NCI-H446 (cell line): ENCODE data around the gene ZNF385A.

Source experiments
- DNase-seq, 2 experiments: peaks; one replicate each; lab custom pipeline; 2025; lab: John Stamatoyannopoulos, UW

The ZNF385A gene

DNA sequence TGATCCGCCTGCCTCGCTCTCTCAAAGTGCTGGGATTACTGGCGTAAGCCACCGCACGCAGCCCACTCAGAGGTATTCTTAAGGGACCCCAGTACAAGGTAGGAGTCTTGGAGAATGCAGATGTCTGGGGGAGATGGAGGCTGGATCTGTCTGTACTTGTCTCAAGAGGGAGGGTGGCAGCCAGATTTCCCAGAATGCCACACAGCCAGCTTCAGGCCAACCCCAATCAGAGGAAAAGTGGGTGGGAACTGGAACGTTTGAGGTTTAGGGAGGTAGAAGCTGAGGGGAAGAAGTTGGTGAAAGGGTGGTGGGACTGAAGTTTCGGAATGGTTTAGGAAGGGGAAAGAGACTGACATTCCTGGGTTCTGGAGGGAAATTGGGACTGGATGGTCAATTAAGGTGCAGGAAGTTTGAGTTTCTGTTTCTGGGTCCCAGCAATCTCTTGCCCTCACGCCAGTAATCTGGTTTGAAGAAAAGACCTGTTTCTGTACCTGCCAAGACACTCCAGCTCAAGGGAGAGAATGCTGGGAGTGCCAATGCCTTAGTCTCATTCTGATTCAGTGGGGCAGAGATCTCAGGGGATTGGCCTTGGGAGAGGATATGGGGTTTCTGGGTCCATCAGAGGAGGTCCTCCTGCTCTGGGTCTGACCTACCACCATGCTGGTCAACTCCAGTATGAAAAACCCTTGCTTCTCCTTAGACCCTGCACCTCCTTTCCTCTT, 8.1 kb upstream of the ZNF385A start:
- DNase-seq = no peak

GRCh38 chr12:54390668-54391551, 6.4 kb upstream of the ZNF385A start:
- no peak for DNase-seq

GRCh38 chr12:54390176-54390667, 5.7 kb upstream of the ZNF385A start:
- no peak for DNase-seq

DNA sequence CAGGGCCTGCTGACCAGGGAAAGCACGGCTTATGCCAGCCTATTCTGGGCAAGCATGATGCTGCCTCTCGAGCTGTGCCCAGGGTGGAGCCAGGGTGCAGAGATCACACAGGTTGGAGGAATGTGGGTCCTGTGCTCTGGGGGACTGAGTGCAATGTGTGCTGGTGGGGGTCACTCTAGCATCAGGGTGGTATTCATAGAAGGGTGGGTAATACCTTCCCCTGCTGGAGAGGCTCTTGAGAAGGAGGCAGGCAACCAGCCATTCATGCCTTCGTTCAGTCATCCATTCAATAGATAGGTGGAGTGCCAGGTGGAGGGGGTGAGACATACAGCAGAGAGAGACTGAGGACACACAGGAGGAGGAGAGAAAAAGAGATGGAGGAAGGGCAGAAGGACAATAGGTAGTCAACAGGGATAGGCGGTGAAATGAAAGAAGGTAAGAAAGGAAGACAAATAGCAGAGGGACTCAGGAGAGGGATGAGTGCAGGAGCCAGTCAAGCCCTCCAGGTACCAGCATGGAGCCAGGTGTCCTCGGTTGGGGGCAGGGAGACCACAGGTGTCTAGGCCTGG, 5.2 kb upstream of the ZNF385A start:
- DNase-seq = no peak

- no peak for DNase-seq
Observed at GRCh38 chr12:54389134-54389508, 4.6 kb upstream of the ZNF385A start.

GRCh38 chr12:54388237-54389133, 4.0 kb upstream of the ZNF385A start:
- no peak for DNase-seq

DNA sequence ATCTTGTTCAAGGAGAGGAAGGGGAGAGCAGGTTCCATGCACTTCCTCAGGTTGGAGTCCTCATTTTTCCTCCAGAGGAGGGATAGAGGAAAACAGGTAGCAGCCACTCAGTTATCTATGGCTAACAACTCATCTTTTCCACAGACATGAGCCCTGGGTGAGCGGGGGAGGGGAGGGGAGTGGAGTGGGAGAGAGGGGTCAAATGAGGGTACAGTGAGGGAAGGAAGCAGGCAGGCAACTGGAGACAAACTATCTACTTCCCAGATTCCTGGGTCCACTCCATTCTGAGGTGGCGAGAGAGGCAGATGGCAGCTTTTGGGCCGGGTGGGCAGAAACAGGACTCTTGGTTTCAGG, 2.6 kb upstream of the ZNF385A start:
- no peak for DNase-seq

GRCh38 chr12:54386403-54387113, 2.0 kb upstream of the ZNF385A start:
- no peak for DNase-seq

DNA sequence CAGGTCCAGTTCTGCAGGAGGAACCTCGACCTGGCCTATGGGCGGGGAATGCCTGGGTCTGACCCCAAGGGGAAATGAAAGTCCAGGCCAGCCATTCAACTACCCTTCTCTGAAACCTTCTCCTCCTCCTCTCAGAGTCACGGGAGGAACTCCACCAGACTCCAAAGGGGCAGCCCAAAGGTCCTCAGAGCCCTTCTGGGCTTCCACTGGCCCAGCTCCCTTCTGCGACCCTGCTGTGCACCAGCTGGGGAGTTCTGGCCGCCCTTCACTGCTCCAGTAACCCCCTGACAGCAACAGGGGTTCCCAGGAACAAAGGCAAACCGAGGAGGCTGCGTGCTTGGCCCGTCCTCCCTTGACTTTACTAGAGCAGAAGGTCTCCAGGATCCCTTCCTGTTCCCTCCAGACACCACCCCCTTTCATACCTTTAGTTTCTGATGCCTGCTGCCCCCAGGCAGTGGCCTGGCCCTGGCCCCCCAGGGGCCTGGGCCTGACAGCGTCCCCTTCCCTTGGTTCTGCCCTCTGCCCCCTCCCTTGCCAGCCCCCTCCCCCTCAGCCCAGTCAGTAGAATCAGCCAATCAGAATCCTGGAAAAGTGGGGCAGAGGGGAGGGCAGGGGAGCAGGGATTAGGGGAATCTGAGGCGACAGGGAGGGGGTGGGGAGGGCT, 850 bp upstream of the ZNF385A start:
- no peak for DNase-seq

- DNase-seq = no peak
Observed at GRCh38 chr12:54383041-54383609, 1.4 kb downstream of the ZNF385A start.

DNA sequence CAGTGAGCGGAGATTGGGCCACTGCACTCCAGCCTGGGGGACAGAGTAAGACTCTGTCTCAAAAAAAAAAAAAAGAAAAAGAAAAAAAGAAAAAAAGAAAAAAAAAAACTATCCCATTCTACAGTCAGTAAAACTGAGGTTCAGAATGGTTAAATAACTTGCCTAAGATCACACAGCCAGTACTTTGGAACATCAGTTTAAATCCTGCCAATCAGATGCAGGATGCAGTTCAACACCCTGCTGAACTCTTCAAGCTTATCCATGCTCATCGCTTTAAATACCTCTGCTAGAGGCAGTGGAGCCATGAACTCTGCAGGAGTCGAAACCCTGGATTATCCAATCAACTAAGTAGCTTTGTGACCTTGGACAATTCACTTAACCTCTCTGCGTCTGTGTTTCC, 3.4 kb downstream of the ZNF385A start:
- DNase-seq = no peak

DNA sequence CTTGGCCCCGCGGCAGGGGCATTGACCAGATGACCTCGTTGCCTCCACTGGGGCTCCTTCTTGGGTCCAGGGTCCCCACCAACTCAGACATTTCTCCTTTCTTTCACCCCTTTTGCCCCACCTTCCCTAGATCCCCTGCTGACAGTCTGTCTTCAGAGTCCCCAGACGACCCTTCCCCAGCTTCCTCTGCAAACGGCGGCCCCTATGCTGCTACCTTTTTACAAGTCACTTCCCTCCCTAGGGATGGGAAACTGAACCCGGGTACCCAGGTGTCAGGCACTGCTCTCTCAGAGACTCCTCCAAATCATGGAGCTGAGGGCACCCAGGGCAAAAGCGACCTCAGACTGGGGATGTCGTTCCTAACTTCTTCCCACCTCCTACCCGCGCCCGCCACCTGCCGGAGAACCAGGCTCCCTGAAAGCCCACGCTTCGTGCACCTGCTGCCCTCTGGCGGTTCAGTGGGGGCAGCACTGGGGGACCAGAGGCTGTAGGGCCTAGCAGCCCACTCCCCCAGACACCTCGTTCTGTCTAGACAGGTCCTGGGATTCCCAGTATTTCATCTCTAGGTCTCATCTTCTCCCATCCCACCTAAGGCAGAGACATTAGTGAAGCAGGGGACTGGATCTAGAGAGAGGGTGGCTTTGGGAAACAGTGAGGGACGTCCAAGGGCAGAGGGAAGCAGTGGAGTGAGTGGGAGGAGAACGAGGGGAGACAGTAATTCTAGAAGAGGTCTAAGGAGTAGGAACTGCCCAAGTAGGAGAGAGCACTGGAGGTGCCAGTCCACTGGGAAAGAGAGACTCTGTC, 4.9 kb downstream of the ZNF385A start:
- peak; percentile 77 to 91 for DNase-seq

DNA sequence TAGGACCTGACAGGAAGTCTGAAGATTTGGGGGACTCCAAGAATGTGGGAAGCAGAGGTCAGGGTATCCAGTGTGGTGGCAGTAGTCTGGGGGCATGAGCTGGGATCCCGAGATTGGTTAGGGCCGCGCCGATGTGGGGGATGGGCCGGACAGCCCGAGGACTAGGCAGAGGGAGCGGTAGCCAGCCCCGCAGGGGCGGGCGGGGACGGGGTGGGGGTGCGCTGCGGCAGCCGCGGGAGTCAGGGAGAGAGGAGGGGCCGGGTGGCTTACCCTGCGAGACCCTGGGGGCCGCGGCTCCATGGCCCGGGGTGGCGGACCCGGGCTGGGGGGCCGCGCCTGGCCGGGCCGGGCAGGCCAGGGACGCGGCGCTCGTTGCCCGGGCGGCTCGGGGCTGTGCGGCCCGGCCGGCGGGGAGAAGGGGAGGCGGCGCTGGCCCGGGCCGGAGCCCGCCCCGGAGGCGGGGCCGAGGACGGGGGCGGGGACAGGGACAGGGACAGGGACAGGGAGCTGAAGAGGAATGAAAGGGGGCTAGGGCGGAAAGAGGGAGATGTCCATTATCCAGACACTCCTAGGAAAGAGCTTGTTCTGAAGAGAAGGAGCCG, 5.6 kb downstream of the ZNF385A start:
- peak; percentile 10 to 56 for DNase-seq

DNA sequence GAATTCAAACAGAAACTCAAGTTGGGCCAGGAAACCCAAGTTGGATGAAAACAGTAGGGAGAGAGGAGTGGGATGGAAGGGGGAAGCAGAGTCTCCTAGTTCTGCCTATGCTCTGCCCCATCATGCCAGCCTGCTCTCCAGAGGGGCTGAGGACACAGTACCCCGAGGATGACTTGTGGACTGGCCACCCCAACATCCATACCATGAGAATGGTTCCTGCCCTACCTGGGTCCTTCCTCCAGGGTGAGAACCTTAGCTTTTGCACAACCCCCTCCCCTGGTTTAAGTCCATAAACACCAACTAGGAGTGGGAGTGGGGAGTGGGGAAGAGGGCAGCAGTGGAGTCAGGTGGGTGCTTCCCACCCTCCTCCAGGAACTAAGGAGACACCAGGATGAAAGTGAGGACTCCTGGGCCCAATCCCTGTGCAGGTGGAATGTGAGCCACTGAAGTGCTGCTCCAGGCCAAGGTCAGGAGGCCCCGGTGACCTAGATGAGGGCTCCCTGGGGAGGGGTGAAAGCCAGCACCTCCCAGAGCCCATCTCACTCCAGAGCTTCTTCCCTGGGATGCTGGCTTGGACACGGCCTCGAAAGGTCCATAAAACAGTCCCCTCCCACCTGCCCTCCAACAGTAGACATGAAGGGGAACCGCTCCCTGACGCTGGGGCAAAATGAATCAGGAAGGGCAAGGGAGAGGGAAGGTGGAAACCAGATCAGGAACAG, 6.6 kb downstream of the ZNF385A start:
- DNase-seq = no peak

DNA sequence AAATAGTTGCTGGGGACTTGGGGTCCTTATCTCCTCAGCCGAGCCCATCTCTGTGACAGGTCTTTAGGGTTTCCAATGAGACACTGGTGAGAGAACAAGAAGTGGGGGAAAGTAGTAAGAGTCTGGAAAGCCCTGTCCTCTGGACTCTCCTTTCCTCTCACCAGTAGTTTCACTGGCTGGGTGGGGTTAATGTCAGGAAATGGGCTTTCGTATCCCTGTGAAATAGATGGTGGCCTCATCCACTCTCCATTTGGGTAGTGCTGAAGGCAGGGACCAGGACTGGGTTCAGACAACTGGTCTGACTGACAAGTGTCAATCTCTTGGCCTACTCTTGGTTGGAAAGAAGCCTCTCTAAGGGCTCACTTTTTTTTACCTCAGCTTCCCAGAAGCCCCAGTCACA, 7.5 kb downstream of the ZNF385A start:
- DNase-seq = no peak

DNA sequence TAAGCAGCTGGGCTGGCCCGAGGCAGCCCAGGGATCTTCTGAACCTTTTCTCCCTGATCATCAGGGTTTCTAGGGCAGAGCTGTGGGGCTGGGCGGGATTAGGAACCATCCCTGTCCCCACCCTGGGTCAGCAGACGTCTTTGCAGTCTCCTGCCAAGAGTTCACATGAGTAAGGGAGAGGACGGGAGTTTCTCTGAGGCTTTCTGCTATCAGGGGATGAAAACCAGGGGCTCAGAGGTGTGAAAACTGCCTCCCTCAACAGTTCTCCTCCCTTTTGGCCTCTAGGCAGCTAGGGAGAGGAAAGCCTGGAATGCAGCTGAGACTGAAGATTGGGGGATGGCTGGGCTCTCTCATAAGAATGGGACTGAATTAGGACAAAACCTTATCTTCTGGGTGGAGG, 7.9 kb downstream of the ZNF385A start:
- DNase-seq = no peak

DNA sequence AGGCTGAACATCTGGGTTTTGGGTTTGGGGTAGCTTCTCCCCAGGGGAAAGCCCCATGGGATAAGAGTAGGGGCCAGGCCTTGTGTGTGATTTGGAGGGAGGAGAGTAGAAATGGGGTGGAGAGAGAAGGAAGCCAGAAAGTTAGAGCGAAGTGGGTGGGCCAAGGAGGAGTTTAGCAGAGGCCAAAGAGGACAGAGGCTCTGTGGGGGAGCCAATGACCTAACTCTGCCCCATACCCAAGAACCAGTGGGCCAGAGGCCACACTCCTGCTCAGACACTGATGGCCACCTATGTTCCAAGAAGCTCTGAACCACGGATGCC, 9.3 kb downstream of the ZNF385A start:
- DNase-seq = no peak

- no peak for DNase-seq
Observed at GRCh38 chr12:54374562-54375258, 9.8 kb downstream of the ZNF385A start.
